ENCODE measurements around the gene AHI1. TPM values are rescaled to one million over a fixed set of nuclear protein-coding genes. Genes with fewer than 3 reads are reported as not detected.

The AHI1 gene
- total RNA-seq, 4 donors from 2014 or later, result 30.8 to 57.6 (median 38.0) TPM

DNA sequence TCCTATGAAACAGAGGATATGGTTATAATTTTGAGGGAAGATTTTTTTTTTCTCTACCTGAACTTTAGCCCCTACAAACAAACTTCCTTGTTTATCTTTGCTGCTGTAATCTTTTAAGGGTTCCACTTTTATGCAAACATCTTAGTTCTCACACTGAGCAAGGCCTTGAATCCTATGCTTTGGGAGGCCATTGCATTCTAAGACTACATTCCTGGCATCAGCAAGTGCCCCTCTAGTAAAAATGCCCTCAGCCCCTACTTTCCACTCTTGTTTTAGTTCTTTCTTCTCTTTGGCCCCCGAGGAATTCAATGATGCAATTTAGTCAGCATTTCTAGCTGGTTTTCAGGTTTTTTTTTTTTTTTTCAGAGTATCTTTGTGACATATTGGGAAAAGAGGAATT lies 8.1 kb upstream of the AHI1 start:
- TF ChIP-seq EP300 (IDR thresholded peaks at IDR 0.05) (no peak), POLR2A (IDR thresholded peaks at IDR 0.05) (no peak)
- TF ChIP-seq, protein P1, sequence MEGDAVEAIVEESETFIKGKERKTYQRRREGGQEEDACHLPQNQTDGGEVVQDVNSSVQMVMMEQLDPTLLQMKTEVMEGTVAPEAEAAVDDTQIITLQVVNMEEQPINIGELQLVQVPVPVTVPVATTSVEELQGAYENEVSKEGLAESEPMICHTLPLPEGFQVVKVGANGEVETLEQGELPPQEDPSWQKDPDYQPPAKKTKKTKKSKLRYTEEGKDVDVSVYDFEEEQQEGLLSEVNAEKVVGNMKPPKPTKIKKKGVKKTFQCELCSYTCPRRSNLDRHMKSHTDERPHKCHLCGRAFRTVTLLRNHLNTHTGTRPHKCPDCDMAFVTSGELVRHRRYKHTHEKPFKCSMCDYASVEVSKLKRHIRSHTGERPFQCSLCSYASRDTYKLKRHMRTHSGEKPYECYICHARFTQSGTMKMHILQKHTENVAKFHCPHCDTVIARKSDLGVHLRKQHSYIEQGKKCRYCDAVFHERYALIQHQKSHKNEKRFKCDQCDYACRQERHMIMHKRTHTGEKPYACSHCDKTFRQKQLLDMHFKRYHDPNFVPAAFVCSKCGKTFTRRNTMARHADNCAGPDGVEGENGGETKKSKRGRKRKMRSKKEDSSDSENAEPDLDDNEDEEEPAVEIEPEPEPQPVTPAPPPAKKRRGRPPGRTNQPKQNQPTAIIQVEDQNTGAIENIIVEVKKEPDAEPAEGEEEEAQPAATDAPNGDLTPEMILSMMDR (IDR thresholded peaks at IDR 0.05), result no peak
- no peaks in the 10 kb centered on the region for H3K27me3 ChIP-seq
- H3K9me3 ChIP-seq, result no peaks in the 10 kb centered on the region
- no peaks in the 10 kb centered on the region for H3K36me3 ChIP-seq
- H3K4me3 ChIP-seq, result no peak overlapping the region
- 34 to 41% methylated on average over 1 of the region's 1 CpG for WGBS, 2 donors
- peaks cover 0 to 6% (median 0%) of the 10 kb centered on the region in 4 donors for H3K4me1 ChIP-seq
- DNase-seq (ENCODE audit: low spot score in 2 of 2), result no peak
- no peak overlapping the region for H3K27ac ChIP-seq

DNA sequence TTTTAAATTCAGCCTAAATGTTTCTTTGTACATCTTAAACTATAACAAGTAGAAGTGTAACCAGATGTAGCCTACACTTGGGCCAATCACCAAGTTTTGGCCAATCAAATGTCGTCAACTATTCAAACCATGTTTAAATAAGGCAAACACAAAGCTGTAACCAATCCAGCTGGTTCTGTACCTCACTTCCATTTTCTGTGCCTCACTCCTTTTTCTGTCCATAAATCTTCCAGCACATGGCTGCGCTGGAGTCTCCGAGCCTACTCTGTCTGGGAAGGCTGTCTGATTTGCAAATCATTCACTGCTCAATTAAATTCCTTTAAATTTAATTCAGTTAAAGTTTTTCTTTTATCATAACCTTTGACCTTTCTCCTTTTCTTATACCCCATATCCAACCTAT lies 7.7 kb upstream of the AHI1 start:
- no peak for DNase-seq (ENCODE audit: low spot score in 2 of 2)
- no peak overlapping the region for H3K4me3 ChIP-seq
- no peaks in the 10 kb centered on the region for H3K27me3 ChIP-seq
- 93 to 98% methylated on average over 3 of the region's 3 CpGs for WGBS, 2 donors
- H3K4me1 ChIP-seq, result peaks cover 0 to 6% (median 0%) of the 10 kb centered on the region in 4 donors
- H3K36me3 ChIP-seq, result no peaks in the 10 kb centered on the region
- no peak overlapping the region for H3K27ac ChIP-seq
- TF ChIP-seq, protein P1 (IDR thresholded peaks at IDR 0.05), result no peak
- no peak for TF ChIP-seq POLR2A (IDR thresholded peaks at IDR 0.05)
- TF ChIP-seq EP300 (IDR thresholded peaks at IDR 0.05), result no peak
- no peaks in the 10 kb centered on the region for H3K9me3 ChIP-seq

DNA sequence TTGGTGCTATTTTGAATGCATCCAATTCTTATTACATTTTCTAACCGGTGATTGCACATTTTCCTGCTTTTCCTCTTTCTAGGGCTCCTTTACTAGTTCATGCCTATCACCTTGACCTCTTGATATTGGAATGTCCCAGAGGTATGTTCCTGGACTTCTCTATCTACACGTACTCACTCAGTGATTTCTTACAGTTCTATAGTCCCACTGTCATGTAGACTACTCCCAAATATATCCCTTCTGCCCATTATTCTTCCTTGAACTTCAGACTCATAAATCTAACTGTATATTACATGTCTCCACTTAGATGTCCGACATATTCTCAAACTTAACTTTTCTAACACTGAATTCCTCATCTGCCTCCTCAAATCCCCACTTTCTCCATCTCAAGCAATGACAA lies 7.2 kb upstream of the AHI1 start:
- 86 to 88% methylated on average over 3 of the region's 3 CpGs for WGBS, 2 donors
- no peak overlapping the region for H3K4me3 ChIP-seq
- H3K27ac ChIP-seq, result no peak overlapping the region
- H3K9me3 ChIP-seq, result no peaks in the 10 kb centered on the region
- H3K27me3 ChIP-seq, result no peaks in the 10 kb centered on the region
- H3K4me1 ChIP-seq, result peaks cover 0 to 6% (median 0%) of the 10 kb centered on the region in 4 donors
- H3K36me3 ChIP-seq, result no peaks in the 10 kb centered on the region
- TF ChIP-seq EP300 (IDR thresholded peaks at IDR 0.05) (no peak), POLR2A (IDR thresholded peaks at IDR 0.05) (no peak)
- TF ChIP-seq, protein P1 (IDR thresholded peaks at IDR 0.05), result no peak
- no peak for DNase-seq (ENCODE audit: low spot score in 2 of 2)

DNA sequence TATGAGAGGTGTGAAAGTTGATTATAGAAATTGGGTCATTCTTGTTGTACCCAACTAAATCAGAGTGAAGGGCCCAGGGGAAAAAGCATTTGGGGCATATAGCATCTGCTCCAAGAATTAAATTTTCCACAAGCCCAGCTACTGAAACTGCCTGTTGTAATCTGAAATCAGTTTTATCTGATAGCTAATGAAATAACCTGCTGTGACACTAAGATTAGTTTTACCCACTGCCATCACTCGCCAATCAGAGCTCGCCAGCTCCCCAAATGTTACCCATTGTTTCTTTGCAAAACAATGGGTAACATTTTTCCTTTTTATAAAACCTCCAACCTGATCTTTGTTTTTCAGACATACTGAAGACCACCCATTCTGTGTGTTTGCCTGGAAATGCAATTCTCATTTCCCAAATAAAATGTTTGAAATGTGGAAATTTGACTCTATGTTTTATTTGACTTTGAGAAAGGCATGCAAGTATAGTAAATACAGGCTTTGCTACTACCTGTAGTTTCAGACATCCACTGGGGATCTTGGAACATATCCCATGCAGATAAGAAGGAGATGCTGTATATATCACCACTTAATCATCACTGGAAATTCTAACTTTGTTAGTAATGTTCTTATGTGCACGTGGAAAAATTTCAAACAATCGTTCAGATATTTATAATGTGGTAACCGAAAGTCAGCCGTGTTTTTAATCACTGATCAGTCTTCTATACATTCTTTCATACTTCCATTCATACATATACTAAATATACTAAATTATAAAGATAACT lies 6.3 kb upstream of the AHI1 start:
- no peaks in the 10 kb centered on the region for H3K27me3 ChIP-seq
- WGBS, 2 donors, result 90 to 92% methylated on average over 6 of the region's 6 CpGs
- H3K27ac ChIP-seq, result no peak overlapping the region
- H3K36me3 ChIP-seq, result no peaks in the 10 kb centered on the region
- no peaks in the 10 kb centered on the region for H3K9me3 ChIP-seq
- TF ChIP-seq EP300 (IDR thresholded peaks at IDR 0.05), result no peak
- TF ChIP-seq, protein P1 (IDR thresholded peaks at IDR 0.05), result no peak
- TF ChIP-seq POLR2A (IDR thresholded peaks at IDR 0.05), result no peak
- H3K4me3 ChIP-seq, result no peak overlapping the region
- H3K4me1 ChIP-seq, result peaks cover 0 to 6% (median 3%) of the 10 kb centered on the region in 4 donors
- no peak for DNase-seq (ENCODE audit: low spot score in 2 of 2)

Measured in tibial nerve (tissue), 4 donors.